ENCODE measurements around the gene NXF2B. TPM values are rescaled to one million over a fixed set of nuclear protein-coding genes. Genes with fewer than 3 reads are reported as not detected.
"Not testable (repeated sequence)": the region's sequence is repeated elsewhere in the genome, so short reads cannot be mapped to it uniquely, and the experiment has no call there.

The NXF2B gene
- total RNA-seq (ENCODE audit: low replicate concordance) = 0.17 and 0.64 TPM in 2 replicates
- long read RNA-seq = 0 reads

GRCh38 chrX:102439908-102440307 is at the start of gene NXF2B:
Gene NXF2B (minus strand): TSS chrX:102440008. CDS start chrX:102380036, 59,972 bp downstream.
- not testable (repeated sequence) for DNase-seq (ENCODE audit: extremely low spot score, unreplicated experiment); H3K4me1 Mint-ChIP-seq (ENCODE audit: unreplicated experiment); H3K36me3 Mint-ChIP-seq; H3K9me3 Mint-ChIP-seq; H3K27me3 Mint-ChIP-seq; H3K27ac Mint-ChIP-seq; H3K4me3 Mint-ChIP-seq

- H3K4me1 Mint-ChIP-seq (ENCODE audit: unreplicated experiment); H3K27me3 Mint-ChIP-seq: not testable (repeated sequence)
Observed at GRCh38 chrX:102478765-102479164, 39.0 kb upstream of the NXF2B start.

GRCh38 chrX:102471762-102472220 is 32.0 kb upstream of the NXF2B start, which contains the start of gene TCP11X2:
Gene TCP11X2 (minus strand): TSS chrX:102471812.
- not testable (repeated sequence) for H3K27ac Mint-ChIP-seq; DNase-seq (ENCODE audit: extremely low spot score, unreplicated experiment); H3K4me1 Mint-ChIP-seq (ENCODE audit: unreplicated experiment); H3K27me3 Mint-ChIP-seq; H3K36me3 Mint-ChIP-seq; H3K4me3 Mint-ChIP-seq; H3K9me3 Mint-ChIP-seq

More at GRCh38 chrX:102478765-102479164, 39.0 kb upstream of the NXF2B start:
- not testable (repeated sequence) for H3K4me3 Mint-ChIP-seq; H3K9me3 Mint-ChIP-seq; H3K27ac Mint-ChIP-seq; DNase-seq (ENCODE audit: extremely low spot score, unreplicated experiment); H3K36me3 Mint-ChIP-seq

GRCh38 chrX:102470215-102470614 is 30.4 kb upstream of the NXF2B start:
- H3K36me3 Mint-ChIP-seq; H3K27me3 Mint-ChIP-seq; H3K4me3 Mint-ChIP-seq; H3K4me1 Mint-ChIP-seq (ENCODE audit: unreplicated experiment); H3K9me3 Mint-ChIP-seq; DNase-seq (ENCODE audit: extremely low spot score, unreplicated experiment); H3K27ac Mint-ChIP-seq: not testable (repeated sequence)

GRCh38 chrX:102458615-102459014 is 18.8 kb upstream of the NXF2B start:
- H3K9me3 Mint-ChIP-seq; H3K27me3 Mint-ChIP-seq; H3K27ac Mint-ChIP-seq; H3K36me3 Mint-ChIP-seq; H3K4me3 Mint-ChIP-seq; DNase-seq (ENCODE audit: extremely low spot score, unreplicated experiment); H3K4me1 Mint-ChIP-seq (ENCODE audit: unreplicated experiment): not testable (repeated sequence)

GRCh38 chrX:102414493-102414892 is 25.3 kb downstream of the NXF2B start:
- H3K27me3 Mint-ChIP-seq; H3K9me3 Mint-ChIP-seq; H3K4me1 Mint-ChIP-seq (ENCODE audit: unreplicated experiment); H3K36me3 Mint-ChIP-seq; H3K4me3 Mint-ChIP-seq; H3K27ac Mint-ChIP-seq; DNase-seq (ENCODE audit: extremely low spot score, unreplicated experiment): not testable (repeated sequence)

GRCh38 chrX:102345916-102346315 is 93.9 kb downstream of the NXF2B start:
- peak; percentile 68 for DNase-seq (ENCODE audit: extremely low spot score, unreplicated experiment)
- Mint-ChIP-seq H3K27ac (no peak overlapping the region), H3K4me1 (ENCODE audit: unreplicated experiment) (no peaks in the 10 kb centered on the region), H3K27me3 (no peaks in the 10 kb centered on the region), H3K36me3 (no peaks in the 10 kb centered on the region), H3K4me3 (no peak overlapping the region), H3K9me3 (peaks cover 7% of the 10 kb centered on the region)
- TF ChIP-seq CTCF (conservative IDR thresholded peaks at IDR 0.05) = peak; percentile 83

- no peak overlapping the region for H3K4me3 Mint-ChIP-seq
- H3K27me3 Mint-ChIP-seq = no peaks in the 10 kb centered on the region
- H3K27ac Mint-ChIP-seq = no peak overlapping the region
- no peak for DNase-seq (ENCODE audit: extremely low spot score, unreplicated experiment)
- no peaks in the 10 kb centered on the region for H3K4me1 Mint-ChIP-seq (ENCODE audit: unreplicated experiment)
- no peaks in the 10 kb centered on the region for H3K9me3 Mint-ChIP-seq
- H3K36me3 Mint-ChIP-seq = no peaks in the 10 kb centered on the region
- peak; percentile 41 for TF ChIP-seq CTCF (conservative IDR thresholded peaks at IDR 0.05)
Observed at GRCh38 chrX:102341867-102342266, 97.9 kb downstream of the NXF2B start.
